NT2/D1 (cell line): ENCODE measurements around the gene ZC3H14.

Experiments used
- DNase-seq: peaks from one replicate; pipeline ENCODE4 v3.0.0-alpha.2; 2011; ENCODE audit warnings: low read depth, low spot score
- H3K27me3 ChIP-seq: 2 replicates; pipeline ENCODE4 v1.6.0; 2011; ENCODE audit warnings: mild to moderate bottlenecking; ENCODE audit not compliant: insufficient read length, insufficient read depth
- H3K36me3 ChIP-seq: 2 replicates; pipeline ENCODE4 v1.6.1; 2011; ENCODE audit warnings: mild to moderate bottlenecking, low read length, mixed read lengths; ENCODE audit not compliant: insufficient read depth, insufficient read length
- H3K4me1 ChIP-seq: 2 replicates; pipeline ENCODE4 v1.5.1; 2011; ENCODE audit not compliant: insufficient read depth, insufficient read length
- H3K4me3 ChIP-seq: 2 replicates; pipeline ENCODE4 v1.5.1; 2011; ENCODE audit warnings: low read depth; ENCODE audit not compliant: insufficient read length
- H3K9ac ChIP-seq: 2 replicates; pipeline ENCODE4 v1.6.0; 2011; ENCODE audit warnings: low read depth; ENCODE audit not compliant: insufficient read length
- H3K9me3 ChIP-seq: 2 replicates; pipeline ENCODE4 v1.5.1; 2011; ENCODE audit warnings: mild to moderate bottlenecking, low read length; ENCODE audit not compliant: insufficient read depth
- SUZ12 ChIP-seq: IDR thresholded peaks from 2 replicates; pipeline ENCODE4 v1.6.1; 2011; ENCODE audit not compliant: insufficient read length, insufficient read depth; ENCODE audit errors: extremely low read depth
- YY1 ChIP-seq: IDR thresholded peaks from 2 replicates; pipeline ENCODE4 v1.6.1; 2011; ENCODE audit not compliant: insufficient read length, insufficient read depth
- ZNF274 ChIP-seq: IDR thresholded peaks from 2 replicates; pipeline ENCODE4 v1.6.1; 2011; ENCODE audit warnings: mild to moderate bottlenecking, low read depth, low read length

Gene ZC3H14

DNA sequence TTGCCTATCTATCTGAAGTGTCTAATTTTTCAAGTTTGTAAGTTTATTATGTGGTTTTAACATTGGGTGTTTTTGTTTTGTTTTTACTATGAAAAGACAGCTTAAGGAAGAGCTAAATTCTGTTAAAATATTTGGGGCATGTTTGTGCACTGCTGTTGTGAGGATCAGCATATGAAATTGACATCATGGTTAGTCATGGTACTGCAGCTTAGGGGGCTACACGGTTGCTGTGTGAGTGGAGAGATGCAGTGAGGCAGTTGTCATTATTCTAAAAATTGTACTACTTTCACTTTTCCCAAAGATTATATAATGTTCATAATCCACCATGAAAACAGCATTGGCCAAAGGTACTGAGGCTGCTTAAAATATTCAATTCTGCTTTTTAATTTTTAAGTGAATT, 49.0 kb downstream of the ZC3H14 start:
- TF ChIP-seq YY1 = no peak

GRCh38 chr14:88612981-88613380, 50.1 kb downstream of the ZC3H14 start:
- H3K36me3 ChIP-seq = peaks cover 61% of the 10 kb centered on the region

More for the DNA sequence above, 49.0 kb downstream of the ZC3H14 start:
- Histone ChIP-seq H3K36me3 (peaks cover 72% of the 10 kb centered on the region), H3K9ac (no peak overlapping the region), H3K4me3 (no peak overlapping the region), H3K9me3 (no peaks in the 10 kb centered on the region; the same call in 1 of the 2 replicates), H3K4me1 (no peaks in the 10 kb centered on the region), H3K27me3 (no peaks in the 10 kb centered on the region)
- DNase-seq = no peak

DNA sequence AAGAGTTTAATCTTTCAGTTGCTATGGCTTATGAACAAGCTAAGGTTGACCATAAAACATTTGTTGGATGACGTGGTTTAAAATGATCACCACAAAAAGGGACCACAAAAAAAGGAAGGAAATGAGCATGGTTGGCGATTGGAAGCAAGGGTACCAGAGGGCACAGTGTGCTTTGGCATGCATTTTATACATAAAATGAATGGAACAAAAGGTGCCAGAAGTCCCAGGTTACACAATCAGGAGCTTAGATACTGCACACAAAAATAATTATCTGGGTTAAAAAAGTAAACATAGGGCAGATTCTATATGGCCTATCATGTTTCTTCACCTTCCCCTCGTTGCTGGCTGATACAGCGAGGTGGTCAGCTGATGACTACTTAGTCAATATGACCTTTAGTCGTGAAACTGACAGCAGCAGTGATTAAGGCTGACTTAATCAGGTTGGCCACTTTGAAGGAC, 50.7 kb downstream of the ZC3H14 start:
- H3K27me3 ChIP-seq = no peaks in the 10 kb centered on the region
- no peak for DNase-seq
- H3K4me1 ChIP-seq = peaks cover 4% of the 10 kb centered on the region
- no peaks in the 10 kb centered on the region for H3K9me3 ChIP-seq
- H3K9ac ChIP-seq = no peak overlapping the region
- H3K36me3 ChIP-seq = peaks cover 55% of the 10 kb centered on the region
- no peak overlapping the region for H3K4me3 ChIP-seq
- TF ChIP-seq SUZ12 = no peak

More at GRCh38 chr14:88612981-88613380, 50.1 kb downstream of the ZC3H14 start:
- no peaks in the 10 kb centered on the region for H3K27me3 ChIP-seq
- H3K4me3 ChIP-seq = no peak overlapping the region
- H3K9ac ChIP-seq = no peak overlapping the region
- peaks cover 1% of the 10 kb centered on the region for H3K4me1 ChIP-seq
- DNase-seq = no peak
- H3K9me3 ChIP-seq = no peaks in the 10 kb centered on the region
- no peak for TF ChIP-seq SUZ12
- TF ChIP-seq ZNF274 = no peak

DNA sequence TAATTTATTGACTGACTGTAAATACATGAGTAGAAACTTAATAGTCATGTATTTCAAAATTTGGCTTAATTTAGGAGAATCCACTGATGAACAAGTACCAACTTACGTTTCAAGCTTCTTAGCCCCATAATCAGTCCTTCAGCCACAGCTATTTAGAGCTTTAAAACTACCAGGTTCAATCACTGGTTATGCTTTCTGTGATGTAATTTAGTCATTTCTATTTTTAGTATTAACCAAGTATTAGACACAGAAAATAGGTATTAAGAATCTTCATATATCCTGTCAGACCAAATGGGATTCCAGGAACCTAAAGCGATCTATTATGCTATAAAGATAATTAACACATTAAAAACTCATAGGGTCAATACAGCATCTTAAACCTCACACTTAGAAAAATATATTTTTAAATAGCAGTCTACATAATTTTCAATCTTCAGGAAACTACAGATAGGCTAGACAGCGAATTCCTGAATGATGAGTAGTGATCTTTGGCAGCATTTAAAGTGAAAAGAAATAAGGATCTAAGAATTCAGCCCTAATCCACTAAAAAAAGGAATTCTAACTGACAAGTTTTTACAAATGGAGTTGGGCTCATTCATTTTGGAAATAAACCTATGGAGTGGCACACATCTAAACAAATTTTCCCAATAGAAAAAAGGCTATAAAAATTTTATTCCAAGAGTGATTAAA, 51.5 kb downstream of the ZC3H14 start:
- DNase-seq = no peak
- H3K9ac ChIP-seq = no peak overlapping the region
- TF ChIP-seq YY1 = no peak
- no peak for TF ChIP-seq ZNF274
- TF ChIP-seq SUZ12 = no peak
- H3K4me1 ChIP-seq = peaks cover 4% of the 10 kb centered on the region
- H3K4me3 ChIP-seq = no peak overlapping the region
- no peaks in the 10 kb centered on the region for H3K27me3 ChIP-seq
- no peaks in the 10 kb centered on the region for H3K9me3 ChIP-seq
- peaks cover 48% of the 10 kb centered on the region for H3K36me3 ChIP-seq

- TF ChIP-seq YY1 = no peak
- TF ChIP-seq SUZ12 = no peak
- TF ChIP-seq ZNF274 = no peak
- Histone ChIP-seq H3K4me3 (no peak overlapping the region), H3K36me3 (peaks cover 26% of the 10 kb centered on the region), H3K4me1 (peaks cover 4% of the 10 kb centered on the region), H3K9me3 (no peaks in the 10 kb centered on the region), H3K9ac (no peak overlapping the region), H3K27me3 (no peaks in the 10 kb centered on the region)
- DNase-seq = no peak
Observed at GRCh38 chr14:88616697-88617096, 53.9 kb downstream of the ZC3H14 start.

- Histone ChIP-seq H3K4me1 (peaks cover 4% of the 10 kb centered on the region), H3K4me3 (no peak overlapping the region), H3K9ac (no peak overlapping the region), H3K27me3 (no peaks in the 10 kb centered on the region), H3K36me3 (peaks cover 19% of the 10 kb centered on the region), H3K9me3 (no peaks in the 10 kb centered on the region)
- TF ChIP-seq YY1 (no peak), SUZ12 (no peak), ZNF274 (no peak)
- DNase-seq = no peak
Observed at GRCh38 chr14:88617479-88617878, 54.6 kb downstream of the ZC3H14 start.

DNA sequence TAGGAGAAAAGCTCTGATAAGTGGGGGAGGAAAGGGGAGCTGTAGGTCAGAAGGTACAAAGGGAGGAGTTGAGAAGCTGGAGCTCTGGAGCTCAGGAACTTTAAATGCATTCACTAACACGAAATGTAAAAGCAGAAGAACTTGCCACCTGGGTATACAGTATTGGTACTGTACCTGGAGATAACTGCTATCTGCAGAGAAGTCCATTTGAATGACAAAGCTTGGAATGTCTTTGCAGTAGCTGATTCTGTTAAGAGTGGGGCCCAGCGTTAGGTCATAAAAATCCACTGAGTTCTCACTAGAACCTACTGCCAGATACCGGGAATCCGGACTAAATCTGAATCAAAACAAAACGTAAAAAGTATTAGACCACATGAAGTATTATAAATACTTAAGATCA, 55.6 kb downstream of the ZC3H14 start:
- Histone ChIP-seq H3K9me3 (no peaks in the 10 kb centered on the region), H3K4me1 (peaks cover 4% of the 10 kb centered on the region), H3K4me3 (no peak overlapping the region), H3K9ac (no peak overlapping the region), H3K27me3 (no peaks in the 10 kb centered on the region), H3K36me3 (peaks cover 14% of the 10 kb centered on the region)
- no peak for TF ChIP-seq ZNF274
- TF ChIP-seq YY1 = no peak
- no peak for TF ChIP-seq SUZ12
- DNase-seq = no peak
